KMS-11 (cell line): ENCODE data around the gene ELL2.
A peak's percentile ranks its signal among the peaks of the same experiment; 100 is the strongest.
"Not testable (repeated sequence)": the region's sequence is repeated elsewhere in the genome, so short reads cannot be mapped to it uniquely, and the experiment has no call there.

ENCODE experiments used
- H2AFZ ChIP-seq: fragments of 200-600 bp; sonication (generic); 2 replicates; pipeline ENCODE4 v1.6.1; 2016; ENCODE audit warnings: antibody characterized with exemption, mixed run types, low read depth
- H3K27ac ChIP-seq: fragments of 200-600 bp; sonication (generic); 2 replicates; pipeline ENCODE4 v1.6.1; 2016; ENCODE audit warnings: mild to moderate bottlenecking, mixed run types
- H3K27me3 ChIP-seq: fragments of 200-600 bp; sonication (generic); 2 replicates; pipeline ENCODE4 v1.6.1; 2017; ENCODE audit warnings: mild to moderate bottlenecking, low read depth, mixed run types, moderate library complexity; ENCODE audit not compliant: insufficient read depth
- H3K36me3 ChIP-seq: fragments of 200-600 bp; sonication (generic); 2 replicates; pipeline ENCODE4 v1.6.1; 2017; ENCODE audit warnings: mild to moderate bottlenecking, mixed run types; ENCODE audit not compliant: insufficient read depth
- H3K4me1 ChIP-seq: fragments of 200-600 bp; sonication (generic); 2 replicates; pipeline ENCODE4 v1.6.1; 2016; ENCODE audit warnings: mild to moderate bottlenecking, low read depth, mixed run types; ENCODE audit not compliant: poor library complexity, severe bottlenecking
- H3K4me2 ChIP-seq: fragments of 200-600 bp; sonication (generic); 2 replicates; pipeline ENCODE4 v1.7.0; 2016; ENCODE audit warnings: mild to moderate bottlenecking, mixed run types
- H3K4me3 ChIP-seq: fragments of 200-600 bp; sonication (generic); IDR thresholded peaks from 2 replicates; pipeline ENCODE4 v1.6.1; 2017; ENCODE audit warnings: low read depth, low read length, mixed read lengths; ENCODE audit not compliant: insufficient read depth
- H3K79me2 ChIP-seq: fragments of 200-600 bp; sonication (generic); 2 replicates; pipeline ENCODE4 v1.6.1; 2016; ENCODE audit warnings: low read depth, mixed run types; ENCODE audit not compliant: insufficient read depth
- H3K9ac ChIP-seq: fragments of 200-600 bp; sonication (generic); 2 replicates; pipeline ENCODE4 v1.6.1; 2016; ENCODE audit warnings: mild to moderate bottlenecking, mixed run types
- H4K20me1 ChIP-seq: fragments of 200-600 bp; sonication (generic); 2 replicates; pipeline ENCODE4 v1.6.1; 2016; ENCODE audit warnings: mild to moderate bottlenecking, mixed run types; ENCODE audit not compliant: insufficient read depth
- CTCF ChIP-seq: fragments of 200-600 bp; sonication (generic); conservative IDR thresholded peaks from 2 replicates; pipeline ENCODE4 v1.6.1; 2017; ENCODE audit warnings: low read depth, mild to moderate bottlenecking, antibody characterized with exemption, low read length, moderate library complexity, mixed read lengths

ELL2 gene

DNA sequence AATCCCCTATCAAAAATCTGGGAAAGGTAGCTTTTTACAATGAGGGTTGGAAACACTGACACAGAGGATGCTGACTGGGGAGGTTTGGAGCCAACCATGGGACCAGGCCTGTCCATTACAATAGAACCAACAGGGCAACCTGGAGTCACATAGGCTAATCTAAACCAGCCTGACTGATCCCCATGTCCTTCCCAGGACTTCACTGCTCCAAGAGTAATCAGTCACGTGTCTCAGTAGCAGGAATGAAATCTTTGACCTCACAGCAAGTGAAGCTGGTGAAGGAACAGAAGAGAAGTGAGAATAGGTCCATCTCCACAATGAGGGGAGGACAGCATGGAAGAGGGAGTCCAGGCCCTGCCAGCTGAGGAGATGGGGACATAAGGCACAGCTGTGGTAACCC, 123.1 kb downstream of the ELL2 start:
- no peaks in the 10 kb centered on the region for H3K36me3 ChIP-seq
- no peaks in the 10 kb centered on the region for H3K27me3 ChIP-seq
- H2AFZ ChIP-seq, result no peak overlapping the region
- no peak overlapping the region for H3K27ac ChIP-seq
- H3K79me2 ChIP-seq, result no peaks in the 10 kb centered on the region
- H3K4me3 ChIP-seq, result no peak overlapping the region
- peaks cover 50% of the 10 kb centered on the region for H3K4me1 ChIP-seq
- TF ChIP-seq CTCF, result no peak
- H4K20me1 ChIP-seq, result no peaks in the 10 kb centered on the region
- H3K4me2 ChIP-seq, result no peak overlapping the region
- no peak overlapping the region for H3K9ac ChIP-seq

GRCh38 chr5:95838001-95838520, 123.6 kb downstream of the ELL2 start:
- H3K4me2 ChIP-seq, result no peak overlapping the region
- no peak overlapping the region for H3K4me3 ChIP-seq
- no peaks in the 10 kb centered on the region for H3K36me3 ChIP-seq
- no peaks in the 10 kb centered on the region for H3K79me2 ChIP-seq
- TF ChIP-seq CTCF, result no peak
- H3K27me3 ChIP-seq, result no peaks in the 10 kb centered on the region
- no peak overlapping the region for H2AFZ ChIP-seq
- no peak overlapping the region for H3K27ac ChIP-seq
- no peaks in the 10 kb centered on the region for H4K20me1 ChIP-seq
- peaks cover 50% of the 10 kb centered on the region for H3K4me1 ChIP-seq
- H3K9ac ChIP-seq, result no peak overlapping the region

DNA sequence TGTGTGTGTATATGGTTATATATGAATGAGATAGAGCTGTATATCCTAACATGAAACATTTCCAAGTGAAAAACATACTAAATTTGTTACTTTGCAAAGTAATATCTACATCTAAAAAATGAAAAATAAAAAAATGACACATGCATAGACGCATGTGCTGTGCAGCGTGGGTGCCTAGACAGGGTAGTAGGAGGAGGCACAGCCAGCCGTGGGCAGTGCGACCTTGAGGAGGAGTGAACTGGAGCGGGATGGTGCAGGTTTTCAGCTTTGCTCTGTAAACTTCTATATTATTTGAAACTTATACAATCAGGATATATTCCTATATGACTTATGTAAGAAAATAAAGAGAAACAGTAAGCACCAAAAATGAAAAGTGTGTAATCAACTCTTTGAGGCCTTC, 124.2 kb downstream of the ELL2 start:
- no peaks in the 10 kb centered on the region for H4K20me1 ChIP-seq
- H3K36me3 ChIP-seq, result no peaks in the 10 kb centered on the region
- H2AFZ ChIP-seq, result no peak overlapping the region
- H3K4me2 ChIP-seq, result no peak overlapping the region
- H3K4me1 ChIP-seq, result peaks cover 45% of the 10 kb centered on the region
- H3K27me3 ChIP-seq, result no peaks in the 10 kb centered on the region
- no peaks in the 10 kb centered on the region for H3K79me2 ChIP-seq
- no peak overlapping the region for H3K9ac ChIP-seq
- no peak for TF ChIP-seq CTCF
- H3K27ac ChIP-seq, result no peak overlapping the region
- H3K4me3 ChIP-seq, result no peak overlapping the region

- not testable (repeated sequence) for H4K20me1 ChIP-seq, H2AFZ ChIP-seq, H3K27ac ChIP-seq, H3K79me2 ChIP-seq, H3K9ac ChIP-seq, H3K4me3 ChIP-seq, H3K27me3 ChIP-seq, H3K36me3 ChIP-seq
- Histone ChIP-seq H3K4me1 (peaks cover 40% of the 10 kb centered on the region), H3K4me2 (peak overlapping the region; percentile 79)
Measured at GRCh38 chr5:95836971-95837370, 124.7 kb downstream of the ELL2 start.

GRCh38 chr5:95836544-95836943, 125.1 kb downstream of the ELL2 start:
- Histone ChIP-seq H3K36me3 (no peaks in the 10 kb centered on the region), H3K4me3 (no peak overlapping the region), H3K79me2 (no peaks in the 10 kb centered on the region), H3K4me2 (peak overlapping the region; percentile 79), H4K20me1 (no peaks in the 10 kb centered on the region), H2AFZ (no peak overlapping the region; the same call in 1 of the 2 replicates), H3K4me1 (peaks cover 39% of the 10 kb centered on the region), H3K9ac (no peak overlapping the region), H3K27ac (no peak overlapping the region), H3K27me3 (no peaks in the 10 kb centered on the region)
- no peak for TF ChIP-seq CTCF
